ENCODE data around the gene PACSIN2. TPM values are rescaled to one million over a fixed set of nuclear protein-coding genes. Genes with fewer than 3 reads are reported as not detected.

The PACSIN2 gene
- total and polyA plus RNA-seq, 10 of the 15 experiments (the other 5 are each of a cell fraction or from before 2014, with no cell fraction given), result 0.93 to 78.7 (median 46.8) TPM

- TF ChIP-seq SIN3A (IDR thresholded peaks at IDR 0.05; ENCODE audit: low read depth, low read length) (peak; percentile 43; the same call in 1 of the 2 replicates), CREM (IDR thresholded peaks at IDR 0.05; ENCODE audit: low read depth) (peak; percentile 93), SRF (IDR thresholded peaks at IDR 0.05; ENCODE audit: low read depth in 2 of 2, low read length in 2 of 2) (0 out of 4 replicates have a peak, but pooled peaks of 1 of the 2 experiments have one; percentile 65), ATF7 (IDR thresholded peaks at IDR 0.05; ENCODE audit: low read depth) (peak; percentile 97), PML (IDR thresholded peaks at IDR 0.05; ENCODE audit: low read length) (peak; percentile 71), MYB (IDR thresholded peaks at IDR 0.05; ENCODE audit: borderline replicate concordance, low read depth, low read length) (peak; percentile 58; the same call in 1 of the 2 replicates), SIX5 (IDR thresholded peaks at IDR 0.05; ENCODE audit: low read depth, low read length, severe bottlenecking) (no peak), TCF7 (IDR thresholded peaks at IDR 0.05; ENCODE audit: borderline replicate concordance) (peak; percentile 52; the same call in 1 of the 2 replicates), BMI1 (IDR thresholded peaks at IDR 0.05; ENCODE audit: borderline replicate concordance) (peak; percentile 83), USF1 (IDR thresholded peaks at IDR 0.05; ENCODE audit: borderline replicate concordance, extremely low read length, insufficient read depth, low read depth, low read length) (no peak), POU2F2 (IDR thresholded peaks at IDR 0.05; ENCODE audit: borderline replicate concordance, low read depth, low read length) (peak; percentile 87; the same call in 2 of the 3 replicates), IKZF1 (conservative IDR thresholded peaks at IDR 0.05) (peak; percentile 97), TCF3 (IDR thresholded peaks at IDR 0.05; ENCODE audit: borderline replicate concordance, insufficient read depth, low read depth, low read length) (peak; percentile 73; the same call in 1 of the 2 replicates), POLR2A (IDR thresholded peaks at IDR 0.05; ENCODE audit: low read depth, low read length) (peak; percentile 67), SMC3 (IDR thresholded peaks at IDR 0.05; ENCODE audit: borderline replicate concordance, low read length) (no peak; the same call in 1 of the 2 replicates), SMAD1 (IDR thresholded peaks at IDR 0.05; ENCODE audit: low read depth, partially characterized antibody) (peak; percentile 90), FOS (IDR thresholded peaks at IDR 0.05; ENCODE audit: borderline replicate concordance, extremely low read depth, insufficient read length) (no peak), RELB (IDR thresholded peaks at IDR 0.05; ENCODE audit: low read depth) (peak; percentile 95), NFIC (IDR thresholded peaks at IDR 0.05; ENCODE audit: low read depth, low read length) (peak; percentile 91), IRF4 (IDR thresholded peaks at IDR 0.05; ENCODE audit: low read depth, low read length) (peak; percentile 92), HDGF (IDR thresholded peaks at IDR 0.05) (0 out of 2 replicates have a peak, but pooled peaks have one; percentile 53), CREB1 (IDR thresholded peaks at IDR 0.05; ENCODE audit: low read depth) (peak; percentile 66), BHLHE40 (IDR thresholded peaks at IDR 0.05; ENCODE audit: borderline replicate concordance in 1 of 2, low read depth in 2 of 2, low read length in 1 of 2) (peak; percentile 68 to 71), MEF2B (IDR thresholded peaks at IDR 0.05; ENCODE audit: partially characterized antibody, poor library complexity, severe bottlenecking) (peak; percentile 98), ZNF592 (IDR thresholded peaks at IDR 0.05) (peak; percentile 66; the same call in 1 of the 2 replicates)
These were observed 81.4 kb downstream of the PACSIN2 start (continued) for GRCh38 chr22:42933485-42934091.

Data from GM12878 (cell line).